Stimulated activated effector memory CD8-positive, alpha-beta T cell treated with anti-CD3 and anti-CD28 coated beads, Interleukin-12 subunit alpha, Interleukin-12 subunit beta, amount 100 ng/mL, for 72 hours (primary cell): ENCODE results near the gene PKD1.
A peak's percentile ranks its signal among the peaks of the same experiment; 100 is the strongest.

Experiments
- ATAC-seq: fragments of 150-1000 bp; cut with Tn5 transposase; 2 replicates; pipeline ENCODE4 v1.10.0; 2021
- DNase-seq, 2 donors: peaks; one replicate each; pipeline ENCODE4 v3.0.0; 2021 to 2022; ENCODE audit warnings: low spot score in 2 of 2
- H3K27ac Mint-ChIP-seq: one replicate; pipeline ENCODE4 v1.8.0; 2022; ENCODE audit warnings: mild to moderate bottlenecking, mixed read lengths
- H3K36me3 Mint-ChIP-seq: one replicate; pipeline ENCODE4 v1.8.0; 2022; ENCODE audit warnings: mild to moderate bottlenecking, mixed read lengths
- H3K4me1 Mint-ChIP-seq: one replicate; pipeline ENCODE4 v1.8.0; 2022; ENCODE audit warnings: mixed read lengths
- H3K4me3 Mint-ChIP-seq: one replicate; pipeline ENCODE4 v1.8.0; 2022; ENCODE audit warnings: mild to moderate bottlenecking, mixed read lengths
- H3K9me3 Mint-ChIP-seq: one replicate; pipeline ENCODE4 v1.8.0; 2022; ENCODE audit warnings: mixed read lengths

Gene PKD1

DNA sequence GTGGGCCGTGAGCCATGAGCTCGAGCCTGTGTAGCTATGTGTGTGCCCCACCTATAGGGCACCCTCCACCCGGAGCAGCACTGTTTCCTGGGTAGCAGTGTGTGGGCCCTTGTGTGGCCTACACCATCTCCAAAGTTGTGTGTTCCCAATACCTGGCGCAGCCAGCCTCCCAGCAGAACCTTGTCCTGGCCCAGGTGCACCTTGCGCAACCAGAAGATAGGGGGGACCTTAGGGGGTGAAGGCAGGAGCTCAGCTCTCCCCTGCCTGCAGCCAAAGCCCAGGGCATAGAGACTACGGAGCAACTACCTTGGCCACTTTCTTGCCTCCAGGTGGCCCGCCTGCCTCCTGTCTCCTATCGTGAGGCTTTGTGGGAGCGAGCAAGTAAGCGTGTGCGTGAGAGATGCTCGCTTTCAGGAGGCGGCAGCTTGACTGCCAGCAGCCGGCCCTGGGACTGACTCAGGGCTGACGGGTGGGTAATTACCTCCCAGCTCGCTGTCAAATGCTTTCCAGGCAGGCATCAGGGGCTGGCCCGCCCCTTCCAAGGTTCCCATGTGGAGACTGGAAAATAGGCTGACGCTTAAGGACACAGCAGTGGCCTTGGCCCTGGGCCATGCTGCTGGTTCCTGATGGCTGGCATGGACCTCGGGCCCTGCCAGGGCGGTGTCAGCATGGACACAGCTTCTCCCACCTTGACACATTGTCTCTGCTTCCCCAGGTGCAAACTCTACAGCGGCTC, 38.9 kb upstream of the PKD1 start:
- Mint-ChIP-seq H3K9me3 (no peaks in the 10 kb centered on the region), H3K36me3 (peaks cover 26% of the 10 kb centered on the region), H3K4me1 (no peaks in the 10 kb centered on the region), H3K4me3 (no peak overlapping the region), H3K27ac (peak overlapping the region; percentile 69)
- DNase-seq (no peak), ATAC-seq (no peak)

DNA sequence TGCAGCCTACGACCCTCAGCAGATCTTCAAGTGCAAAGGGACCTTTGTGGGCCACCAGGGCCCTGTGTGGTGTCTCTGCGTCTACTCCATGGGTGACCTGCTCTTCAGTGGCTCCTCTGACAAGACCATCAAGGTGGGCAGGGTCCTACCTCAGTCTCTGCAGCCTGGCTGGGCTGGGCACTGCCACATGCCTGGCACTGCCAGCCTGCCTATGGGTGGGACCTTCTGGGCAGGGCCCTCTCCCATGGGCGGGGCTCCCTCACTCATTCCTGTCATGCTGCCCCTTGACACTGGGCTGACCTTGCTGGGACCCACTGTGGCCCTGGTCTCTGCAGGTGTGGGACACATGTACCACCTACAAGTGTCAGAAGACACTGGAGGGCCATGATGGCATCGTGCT, 38.2 kb upstream of the PKD1 start:
- no peaks in the 10 kb centered on the region for H3K9me3 Mint-ChIP-seq
- ATAC-seq: no peak
- H3K4me1 Mint-ChIP-seq: no peaks in the 10 kb centered on the region
- peaks cover 26% of the 10 kb centered on the region for H3K36me3 Mint-ChIP-seq
- H3K27ac Mint-ChIP-seq: no peak overlapping the region
- H3K4me3 Mint-ChIP-seq: no peak overlapping the region
- DNase-seq: no peak

DNA sequence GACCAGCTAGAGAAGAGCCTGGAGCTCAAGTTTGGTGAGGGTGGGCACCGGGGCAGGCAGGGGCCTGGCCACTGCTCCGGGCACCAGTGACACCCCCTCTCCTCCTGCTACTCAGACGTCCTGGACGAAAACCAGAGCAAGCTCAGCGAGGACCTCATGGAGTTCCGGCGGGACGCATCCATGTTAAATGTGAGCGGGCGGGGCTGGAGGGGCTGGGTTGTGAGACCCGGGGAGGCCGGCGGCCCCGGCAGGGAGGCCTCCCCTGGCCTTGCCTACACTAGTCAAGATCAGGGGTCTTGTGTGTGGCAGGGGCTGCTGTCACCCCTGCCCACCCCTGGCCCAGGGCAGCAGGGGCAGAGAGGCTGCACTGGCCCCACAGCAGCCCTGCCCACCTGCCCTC, 37.7 kb upstream of the PKD1 start:
- DNase-seq: no peak
- H3K4me1 Mint-ChIP-seq: no peaks in the 10 kb centered on the region
- peaks cover 26% of the 10 kb centered on the region for H3K36me3 Mint-ChIP-seq
- no peak overlapping the region for H3K27ac Mint-ChIP-seq
- no peaks in the 10 kb centered on the region for H3K9me3 Mint-ChIP-seq
- H3K4me3 Mint-ChIP-seq: no peak overlapping the region
- ATAC-seq: no peak

DNA sequence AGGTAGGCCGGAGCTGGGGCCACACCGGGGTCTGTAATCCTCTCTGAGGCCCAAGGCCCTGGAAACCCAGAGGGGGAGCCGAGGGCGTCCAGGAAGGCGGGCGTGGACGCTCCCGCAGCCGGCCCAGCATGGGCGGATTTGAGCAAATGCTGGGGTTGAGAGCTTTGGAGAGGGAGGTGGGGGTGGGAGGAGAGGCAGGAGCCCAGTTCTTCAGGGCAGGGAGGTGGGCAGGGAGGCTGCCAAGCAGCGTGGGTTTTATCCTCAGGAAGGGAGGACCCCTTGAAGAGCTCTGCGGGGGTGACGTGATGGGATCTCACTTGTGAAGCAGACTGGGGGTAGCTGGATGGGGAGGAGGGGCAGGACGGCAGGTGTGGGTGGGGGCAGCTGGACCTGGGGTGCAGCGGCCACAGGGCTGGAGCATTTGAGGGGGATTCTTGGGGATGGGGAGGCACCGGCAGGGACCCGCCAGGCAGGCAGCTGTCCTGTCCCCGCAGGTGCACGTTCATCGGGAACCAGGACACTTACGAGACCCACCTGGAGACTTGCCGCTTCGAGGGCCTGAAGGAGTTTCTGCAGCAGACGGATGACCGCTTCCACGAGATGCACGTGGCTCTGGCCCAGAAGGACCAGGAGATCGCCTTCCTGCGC, 37.1 kb upstream of the PKD1 start:
- Mint-ChIP-seq H3K9me3 (no peaks in the 10 kb centered on the region), H3K4me3 (no peak overlapping the region), H3K36me3 (peaks cover 26% of the 10 kb centered on the region), H3K27ac (no peak overlapping the region), H3K4me1 (no peaks in the 10 kb centered on the region)
- DNase-seq (no peak), ATAC-seq (no peak)

DNA sequence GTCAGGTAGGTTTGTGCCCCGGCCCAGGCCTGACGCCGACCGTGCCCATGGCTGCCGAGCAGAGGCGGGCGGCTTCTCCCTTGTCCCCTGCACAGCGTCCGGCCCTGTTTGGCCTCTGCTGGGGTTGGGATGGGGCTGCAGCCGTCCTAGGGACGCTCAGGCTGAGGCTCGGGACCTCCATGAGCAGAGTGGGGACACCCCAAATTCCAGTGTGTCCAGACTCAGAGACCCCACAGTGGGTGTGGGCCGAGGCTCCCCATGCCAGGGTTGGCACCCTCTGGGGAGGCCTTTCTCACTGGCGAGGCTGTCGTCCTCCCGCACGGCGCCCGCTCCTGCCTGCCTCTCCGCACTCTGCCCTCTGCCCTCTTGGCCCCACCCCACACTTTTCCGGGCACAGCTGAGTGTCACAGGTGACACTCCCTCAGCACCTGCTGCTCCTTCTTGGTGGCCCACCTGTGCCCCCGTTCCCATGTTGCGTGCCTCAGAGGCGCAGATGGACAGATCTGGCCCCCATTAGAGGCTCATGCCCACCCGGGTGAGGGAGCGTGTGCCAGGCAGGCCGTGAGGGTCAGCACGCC, 36.0 kb upstream of the PKD1 start:
- no peak overlapping the region for H3K27ac Mint-ChIP-seq
- no peak for ATAC-seq
- no peaks in the 10 kb centered on the region for H3K4me1 Mint-ChIP-seq
- H3K9me3 Mint-ChIP-seq: no peaks in the 10 kb centered on the region
- DNase-seq: no peak
- peaks cover 16% of the 10 kb centered on the region for H3K36me3 Mint-ChIP-seq
- no peak overlapping the region for H3K4me3 Mint-ChIP-seq

DNA sequence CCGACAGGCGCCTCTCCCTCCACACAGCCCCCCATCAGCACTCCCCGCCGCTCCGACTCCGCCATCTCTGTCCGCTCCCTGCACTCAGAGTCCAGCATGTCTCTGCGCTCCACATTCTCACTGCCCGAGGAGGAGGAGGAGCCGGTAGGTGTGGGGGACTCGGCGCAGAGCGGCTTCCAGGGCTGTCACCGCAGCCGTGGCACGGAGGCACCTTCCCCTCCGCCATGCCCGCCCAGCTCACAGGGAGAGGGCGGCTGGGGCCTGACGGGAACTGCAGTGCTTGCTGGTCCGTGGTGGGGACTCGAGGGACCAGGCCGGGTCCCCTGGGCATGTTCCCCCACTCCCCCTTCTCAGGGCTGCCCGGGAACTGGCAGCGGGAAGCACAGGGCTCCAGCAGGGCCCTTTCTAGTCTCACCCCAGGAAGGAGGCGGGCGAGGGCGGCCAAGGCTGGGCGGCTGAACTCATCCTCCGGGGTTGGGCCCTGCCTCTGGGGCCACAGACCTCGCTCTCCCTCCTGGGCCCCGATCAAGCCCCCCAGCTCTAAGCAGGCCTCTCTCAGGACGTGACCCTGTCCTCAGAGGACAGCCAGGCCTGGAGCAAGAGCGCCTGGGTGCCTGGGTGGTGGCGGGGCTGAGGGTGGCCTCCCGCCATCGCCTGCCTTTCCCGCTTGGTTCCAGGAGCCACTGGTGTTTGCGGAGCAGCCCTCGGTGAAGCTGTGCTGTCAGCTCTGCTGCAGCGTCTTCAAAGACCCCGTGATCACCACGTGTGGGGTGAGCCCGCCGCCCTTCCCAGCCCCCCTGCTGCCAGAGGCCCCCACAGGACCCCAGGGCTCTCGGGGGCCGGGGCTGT, 35.1 kb upstream of the PKD1 start:
- Mint-ChIP-seq H3K4me3 (no peak overlapping the region), H3K27ac (no peak overlapping the region), H3K36me3 (peaks cover 16% of the 10 kb centered on the region), H3K9me3 (no peaks in the 10 kb centered on the region), H3K4me1 (no peaks in the 10 kb centered on the region)
- ATAC-seq (no peak), DNase-seq (no peak)

DNA sequence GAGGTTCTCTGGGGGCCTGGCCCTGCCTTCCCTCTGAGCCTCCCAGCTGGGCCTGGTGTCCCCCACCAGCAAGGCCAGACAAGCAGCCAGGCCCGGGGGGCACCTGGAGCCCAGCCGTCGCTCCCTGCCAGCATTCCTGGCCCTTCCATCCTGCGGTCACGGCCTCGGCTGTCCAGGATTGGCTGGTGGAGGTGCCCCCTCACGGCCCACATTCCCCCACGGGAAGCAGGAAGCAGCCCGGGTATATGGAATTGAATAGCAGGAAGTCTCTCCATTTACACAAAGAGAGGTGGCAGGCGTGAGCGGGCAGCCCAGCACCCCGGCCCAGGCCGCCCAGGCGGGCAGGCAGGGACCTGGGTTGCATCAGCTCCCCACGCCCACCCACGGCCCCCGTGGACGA, 34.4 kb upstream of the PKD1 start:
- Mint-ChIP-seq H3K27ac (no peak overlapping the region), H3K4me1 (no peaks in the 10 kb centered on the region), H3K9me3 (no peaks in the 10 kb centered on the region), H3K4me3 (no peak overlapping the region), H3K36me3 (peaks cover 16% of the 10 kb centered on the region)
- no peak for ATAC-seq
- DNase-seq: no peak

DNA sequence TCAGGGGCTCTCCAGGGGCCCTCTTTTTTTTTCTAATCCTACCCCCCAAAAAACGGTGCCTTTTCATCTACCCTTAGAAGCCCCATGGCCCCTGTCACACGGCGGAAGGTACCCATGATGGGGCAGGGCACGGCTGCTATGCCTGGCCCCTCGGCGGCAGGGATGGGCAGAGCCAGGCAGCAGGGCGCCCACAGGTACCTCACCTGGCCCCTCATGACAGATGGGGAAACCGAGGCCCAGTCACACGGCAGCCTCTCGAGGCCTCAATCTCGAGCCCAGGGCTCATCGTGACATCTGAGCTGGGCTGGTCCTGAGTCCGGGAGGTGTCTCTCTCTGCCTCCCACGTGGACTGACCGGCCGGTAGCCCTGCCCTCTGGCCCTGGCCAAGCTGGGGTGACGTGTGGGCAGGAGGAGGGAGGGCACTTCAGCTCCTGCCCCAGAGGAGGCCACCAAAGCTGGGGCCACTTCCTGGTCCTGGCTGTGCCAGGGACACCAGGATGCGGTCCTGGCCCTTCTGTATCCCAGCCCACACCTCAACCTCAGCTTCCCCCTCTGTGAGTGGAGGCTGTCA, 31.5 kb upstream of the PKD1 start:
- no peak for ATAC-seq
- peak overlapping the region; percentile 72 for H3K27ac Mint-ChIP-seq
- H3K36me3 Mint-ChIP-seq: peaks cover 8% of the 10 kb centered on the region
- peaks cover under 1% of the 10 kb centered on the region for H3K4me1 Mint-ChIP-seq
- DNase-seq: no peak
- H3K4me3 Mint-ChIP-seq: no peak overlapping the region
- no peaks in the 10 kb centered on the region for H3K9me3 Mint-ChIP-seq

DNA sequence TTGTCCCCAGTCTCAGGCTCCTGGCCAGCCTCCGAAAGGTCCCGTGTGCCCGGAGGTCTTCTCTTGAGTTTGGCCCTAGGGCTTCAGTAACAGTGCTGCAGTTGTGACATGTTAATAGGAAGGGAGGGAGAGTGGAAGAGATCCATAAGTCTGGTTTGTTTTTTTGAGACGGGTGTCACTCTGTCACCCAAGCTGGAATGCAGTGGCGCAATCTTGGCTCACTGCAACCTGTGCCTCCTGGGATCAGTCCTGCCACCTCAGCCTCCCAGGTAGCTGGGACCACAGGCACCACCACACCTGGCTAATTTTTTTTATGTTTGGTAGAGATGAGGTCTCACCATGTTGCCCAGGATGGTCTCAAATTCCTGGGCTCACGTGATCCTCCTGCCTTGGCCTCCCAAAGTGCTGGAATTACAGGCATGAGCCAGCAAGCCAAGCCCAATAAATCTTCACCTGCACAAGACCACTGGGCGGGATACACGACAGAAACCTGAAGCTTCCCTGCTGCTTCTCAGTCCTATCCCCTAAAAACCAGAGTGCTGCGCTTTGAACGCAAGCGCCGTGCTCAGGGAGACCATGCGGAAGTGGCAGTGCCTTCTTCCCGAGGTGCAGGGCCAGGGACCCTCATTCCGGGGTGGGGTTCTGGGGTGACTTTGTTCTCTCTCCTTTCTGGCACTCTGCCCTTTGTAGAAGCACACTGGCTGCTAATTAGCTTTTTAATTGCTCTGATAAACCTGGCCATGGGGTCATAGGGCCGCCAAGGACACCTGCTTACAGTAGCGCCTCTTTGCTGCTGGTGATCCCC, 30.8 kb upstream of the PKD1 start:
- H3K9me3 Mint-ChIP-seq: no peaks in the 10 kb centered on the region
- H3K4me3 Mint-ChIP-seq: no peak overlapping the region
- ATAC-seq: no peak
- peaks cover 8% of the 10 kb centered on the region for H3K36me3 Mint-ChIP-seq
- peaks cover 6% of the 10 kb centered on the region for H3K4me1 Mint-ChIP-seq
- no peak for DNase-seq
- H3K27ac Mint-ChIP-seq: peak overlapping the region; percentile 72

DNA sequence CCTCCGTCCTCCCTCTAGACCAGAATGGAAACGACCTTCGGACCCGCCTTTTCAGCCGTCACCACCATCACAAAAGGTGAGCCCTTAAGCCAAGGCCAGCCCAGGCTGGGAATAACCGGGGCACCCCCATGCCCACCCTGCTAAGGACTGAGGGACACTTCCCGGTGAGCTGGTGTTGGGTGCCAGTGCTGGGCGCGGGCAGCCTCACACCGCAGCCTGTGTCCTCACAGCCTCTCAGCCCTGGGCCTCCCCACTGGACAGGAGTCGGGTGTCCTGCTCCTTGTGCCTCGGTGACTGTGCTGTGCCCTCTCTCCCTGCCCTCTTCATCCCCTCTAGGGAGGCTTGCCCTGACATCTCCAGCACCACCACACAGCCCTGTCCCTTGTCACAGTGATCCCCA, 30.2 kb upstream of the PKD1 start:
- Mint-ChIP-seq H3K9me3 (no peaks in the 10 kb centered on the region), H3K27ac (peak overlapping the region; percentile 60), H3K36me3 (peaks cover 8% of the 10 kb centered on the region), H3K4me1 (peaks cover 6% of the 10 kb centered on the region), H3K4me3 (no peak overlapping the region)
- no peak for DNase-seq
- no peak for ATAC-seq

DNA sequence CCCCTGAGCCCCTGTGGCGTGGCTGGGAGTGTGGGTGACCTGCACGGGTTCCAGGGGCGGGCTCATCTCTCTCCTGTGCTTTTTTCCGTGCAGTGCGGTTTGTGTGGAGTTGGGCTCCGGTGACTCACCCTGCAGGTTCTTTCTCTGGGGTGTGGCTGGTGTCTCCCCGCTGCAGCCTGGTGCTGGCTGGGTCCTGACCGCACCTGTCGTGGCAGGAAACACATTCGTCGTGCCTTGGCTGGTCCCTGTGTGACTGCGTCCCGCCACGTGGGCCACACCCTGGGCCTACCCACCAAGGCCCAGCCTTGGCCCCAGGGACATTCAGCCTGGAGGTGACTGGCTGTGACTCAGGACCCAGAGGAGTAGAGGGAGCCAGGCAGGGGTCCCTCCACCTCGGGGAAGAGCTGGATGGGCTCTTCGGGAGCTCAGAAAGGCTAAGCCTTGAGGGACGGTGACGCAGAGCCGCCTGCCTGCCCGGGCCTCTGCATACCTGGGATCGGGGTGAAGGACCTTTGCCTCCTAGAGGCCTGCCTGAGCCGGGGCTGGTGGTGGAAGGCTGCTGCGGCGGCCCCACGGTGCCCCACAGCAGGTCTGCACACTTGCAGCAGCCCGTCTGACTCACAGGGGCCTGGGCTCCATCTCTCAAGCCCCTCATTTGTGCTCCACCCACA, 27.6 kb upstream of the PKD1 start:
- Mint-ChIP-seq H3K27ac (no peak overlapping the region), H3K4me1 (peaks cover 14% of the 10 kb centered on the region), H3K4me3 (no peak overlapping the region), H3K9me3 (no peaks in the 10 kb centered on the region), H3K36me3 (peaks cover 9% of the 10 kb centered on the region)
- no peak for DNase-seq
- peak; percentile 45 for ATAC-seq

DNA sequence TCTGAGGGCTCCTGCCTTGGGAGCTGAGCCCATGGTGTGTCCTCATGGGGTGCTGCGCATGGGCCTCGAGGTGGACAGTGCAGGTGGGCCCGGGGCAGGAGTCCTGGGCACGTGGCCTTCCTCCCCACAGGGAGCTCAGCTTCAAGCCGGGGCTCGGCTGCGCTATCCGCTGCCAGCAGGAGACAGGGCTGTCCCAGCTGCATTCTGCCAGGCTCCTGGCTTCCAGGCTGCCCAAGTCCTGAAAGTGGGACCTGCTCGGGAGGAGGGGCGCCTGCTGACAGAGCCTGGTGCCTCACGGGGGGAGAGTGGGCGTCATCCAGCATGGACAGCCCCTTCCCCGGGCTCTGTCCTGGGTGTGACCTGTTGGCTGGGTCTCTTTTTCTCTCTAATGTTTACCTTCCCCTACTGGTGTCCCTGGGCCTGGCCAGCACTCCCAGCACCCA, 27.0 kb upstream of the PKD1 start:
- H3K36me3 Mint-ChIP-seq: peaks cover 15% of the 10 kb centered on the region
- peaks cover 20% of the 10 kb centered on the region for H3K4me1 Mint-ChIP-seq
- ATAC-seq (no peak), DNase-seq (no peak)
- H3K27ac Mint-ChIP-seq: peak overlapping the region; percentile 65
- H3K9me3 Mint-ChIP-seq: no peaks in the 10 kb centered on the region
- no peak overlapping the region for H3K4me3 Mint-ChIP-seq

DNA sequence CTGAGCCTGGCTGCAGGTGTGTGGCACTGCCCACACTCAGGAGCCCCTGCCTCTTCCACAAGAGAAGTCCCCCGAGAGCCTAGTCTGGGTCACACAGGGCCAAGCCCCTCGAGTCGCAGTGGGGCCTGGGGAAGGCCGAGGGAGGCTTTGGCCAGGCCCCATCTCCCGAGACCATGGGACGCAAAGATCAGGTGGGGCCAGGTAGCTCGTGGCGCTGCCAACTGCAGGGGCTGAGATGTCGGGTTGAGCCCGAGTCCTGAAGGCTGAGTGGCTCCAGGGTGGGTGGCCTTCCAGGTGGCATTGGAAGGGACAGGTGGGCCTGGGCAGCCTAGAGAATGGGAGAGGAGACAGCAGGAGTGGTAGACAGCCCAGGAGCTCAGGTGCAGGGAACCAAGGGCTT, 26.2 kb upstream of the PKD1 start:
- ATAC-seq (no peak), DNase-seq (no peak)
- peak overlapping the region; percentile 65 for H3K27ac Mint-ChIP-seq
- no peak overlapping the region for H3K4me3 Mint-ChIP-seq
- H3K36me3 Mint-ChIP-seq: peaks cover 17% of the 10 kb centered on the region
- peaks cover 28% of the 10 kb centered on the region for H3K4me1 Mint-ChIP-seq
- no peaks in the 10 kb centered on the region for H3K9me3 Mint-ChIP-seq

DNA sequence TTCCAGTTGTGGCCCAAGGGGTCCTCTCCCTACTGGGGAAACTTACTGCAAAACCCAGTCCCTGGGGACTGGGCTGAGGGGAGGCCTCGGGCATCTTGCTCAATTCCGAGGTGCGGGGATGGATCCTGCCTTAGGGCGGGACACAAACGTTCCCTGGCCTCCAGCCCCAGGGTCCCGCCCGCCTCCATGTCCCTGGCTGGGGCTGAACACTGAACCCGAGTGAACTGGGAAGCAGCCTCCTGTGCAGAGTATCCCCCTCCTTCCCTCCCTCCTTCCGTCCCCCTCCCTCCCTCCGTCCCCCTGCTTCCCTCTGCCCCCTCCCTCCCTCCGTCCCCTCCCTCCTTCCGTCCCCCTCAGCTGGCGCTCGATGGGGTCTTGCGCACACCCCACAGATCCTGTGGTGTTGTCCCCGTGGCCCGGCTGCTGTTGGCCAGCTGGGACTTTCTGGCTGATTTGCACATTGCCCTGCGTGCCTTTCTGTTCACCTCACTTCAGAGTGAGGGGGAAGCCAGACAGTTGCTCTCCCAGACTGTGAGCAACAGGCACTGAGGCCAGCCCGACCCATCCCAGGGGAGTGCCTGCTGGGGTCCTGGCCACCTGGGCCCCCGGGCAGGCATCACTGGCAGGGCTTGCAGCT, 25.3 kb upstream of the PKD1 start:
- DNase-seq: no peak
- no peak overlapping the region for H3K4me3 Mint-ChIP-seq
- peak overlapping the region; percentile 58 for H3K27ac Mint-ChIP-seq
- H3K4me1 Mint-ChIP-seq: peaks cover 37% of the 10 kb centered on the region
- peaks cover 21% of the 10 kb centered on the region for H3K36me3 Mint-ChIP-seq
- ATAC-seq: no peak
- no peaks in the 10 kb centered on the region for H3K9me3 Mint-ChIP-seq
